SU-DHL-6 (cell line): ENCODE results near the gene PRSS48.

Experiments
- CTCF ChIP-seq: fragments of 200-600 bp; sonication (generic); IDR thresholded peaks from one replicate; pipeline ENCODE4 v1.5.1; 2017; ENCODE audit warnings: antibody characterized with exemption, mild to moderate bottlenecking, low read length, moderate library complexity; ENCODE audit not compliant: insufficient read depth, poor library complexity, severe bottlenecking
- EZH2phosphoT487 ChIP-seq: fragments of 200-600 bp; sonication (generic), shearing (Covaris generic); conservative IDR thresholded peaks from 2 replicates; pipeline ENCODE4 v1.6.1; 2018; ENCODE audit warnings: mild to moderate bottlenecking, antibody characterized with exemption, low read length, moderate library complexity, mixed read lengths

GRCh38 chr4:151321586-151321985 is 44.6 kb downstream of the PRSS48 start:
- TF ChIP-seq CTCF, result no peak
- TF ChIP-seq EZH2phosphoT487, result no peak
